Bronchial epithelial cell (primary cell): ENCODE measurements around the gene LRP5. TPM values are rescaled to one million over a fixed set of nuclear protein-coding genes. Genes with fewer than 3 reads are reported as not detected.
"Not testable (repeated sequence)": the region's sequence is repeated elsewhere in the genome, so short reads cannot be mapped to it uniquely, and the experiment has no call there.

Experiments
- DNase-seq: peaks from one replicate; pipeline ENCODE4 v3.0.0-alpha.2; 2010; ENCODE audit warnings: low read depth
- FAIRE-seq: peaks from 2 replicates; lab custom pipeline; 2011; peaks lifted over from hg19 to GRCh38; lab: Jason Lieb, UNC
- H3K27me3 ChIP-seq: 2 replicates; pipeline ENCODE4 v1.5.1; 2011; ENCODE audit warnings: low read length; ENCODE audit not compliant: control insufficient read depth, insufficient read depth
- H3K36me3 ChIP-seq: 2 replicates; pipeline ENCODE4 v1.5.1; 2011; ENCODE audit warnings: low read length; ENCODE audit not compliant: control insufficient read depth, insufficient read depth
- H3K4me3 ChIP-seq: 2 replicates; pipeline ENCODE4 v1.5.1; 2011; ENCODE audit warnings: mild to moderate bottlenecking, low read depth, low read length, control low read depth
- total RNA-seq: library from RNA; depleted of rRNA; stranded (reverse); fragments of >200 nt; gene quantifications from 2 replicates; pipeline ENCODE4 v1.2.1, GENCODE V29; 2014
- TF ChIP-seq, protein P1 (sequence below): IDR thresholded peaks from 2 replicates; pipeline ENCODE4 v1.5.1; 2011; ENCODE audit warnings: mild to moderate bottlenecking, moderate library complexity, low read length, control low read depth, inconsistent platforms; ENCODE audit not compliant: insufficient read depth, severe bottlenecking

LRP5 gene
- total RNA-seq, 1 donor from 2014 or later: 21.6 TPM

- FAIRE-seq: no peak
- peaks cover 2% of the 10 kb centered on the region for H3K36me3 ChIP-seq
These were observed 161.3 kb downstream of the LRP5 start for GRCh38 chr11:68473693-68474092.

DNA sequence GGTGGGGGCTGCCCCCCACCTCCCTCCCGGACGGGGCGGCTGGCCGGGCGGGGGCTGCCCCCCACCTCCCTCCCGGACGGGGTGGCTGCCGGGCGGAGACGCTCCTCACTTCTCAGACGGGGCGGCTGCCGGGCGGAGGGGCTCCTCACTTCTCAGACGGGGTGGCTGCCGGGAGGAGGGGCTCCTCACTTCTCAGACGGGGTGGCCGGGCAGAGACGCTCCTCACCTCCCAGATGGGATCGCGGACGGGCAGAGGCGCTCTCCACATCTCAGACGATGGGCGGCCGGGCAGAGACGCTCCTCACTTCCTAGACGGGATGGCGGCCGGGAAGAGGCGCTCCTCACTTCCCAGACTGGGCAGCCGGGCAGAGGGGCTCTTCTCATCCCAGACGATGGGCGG lies 163.2 kb downstream of the LRP5 start:
- FAIRE-seq, H3K4me3 ChIP-seq, H3K36me3 ChIP-seq, H3K27me3 ChIP-seq, DNase-seq: not testable (repeated sequence)

More at GRCh38 chr11:68473693-68474092, 161.3 kb downstream of the LRP5 start:
- no peak for DNase-seq
- Histone ChIP-seq H3K27me3 (no peaks in the 10 kb centered on the region), H3K4me3 (no peak overlapping the region)
- TF ChIP-seq, protein P1, sequence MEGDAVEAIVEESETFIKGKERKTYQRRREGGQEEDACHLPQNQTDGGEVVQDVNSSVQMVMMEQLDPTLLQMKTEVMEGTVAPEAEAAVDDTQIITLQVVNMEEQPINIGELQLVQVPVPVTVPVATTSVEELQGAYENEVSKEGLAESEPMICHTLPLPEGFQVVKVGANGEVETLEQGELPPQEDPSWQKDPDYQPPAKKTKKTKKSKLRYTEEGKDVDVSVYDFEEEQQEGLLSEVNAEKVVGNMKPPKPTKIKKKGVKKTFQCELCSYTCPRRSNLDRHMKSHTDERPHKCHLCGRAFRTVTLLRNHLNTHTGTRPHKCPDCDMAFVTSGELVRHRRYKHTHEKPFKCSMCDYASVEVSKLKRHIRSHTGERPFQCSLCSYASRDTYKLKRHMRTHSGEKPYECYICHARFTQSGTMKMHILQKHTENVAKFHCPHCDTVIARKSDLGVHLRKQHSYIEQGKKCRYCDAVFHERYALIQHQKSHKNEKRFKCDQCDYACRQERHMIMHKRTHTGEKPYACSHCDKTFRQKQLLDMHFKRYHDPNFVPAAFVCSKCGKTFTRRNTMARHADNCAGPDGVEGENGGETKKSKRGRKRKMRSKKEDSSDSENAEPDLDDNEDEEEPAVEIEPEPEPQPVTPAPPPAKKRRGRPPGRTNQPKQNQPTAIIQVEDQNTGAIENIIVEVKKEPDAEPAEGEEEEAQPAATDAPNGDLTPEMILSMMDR: no peak

GRCh38 chr11:68479390-68479789 lies 167.0 kb downstream of the LRP5 start:
- Histone ChIP-seq H3K27me3 (no peaks in the 10 kb centered on the region), H3K4me3 (no peak overlapping the region), H3K36me3 (peaks cover 1% of the 10 kb centered on the region)
- TF ChIP-seq, protein P1: no peak
- FAIRE-seq (no peak), DNase-seq (no peak)

GRCh38 chr11:68480193-68480592 lies 167.8 kb downstream of the LRP5 start:
- H3K36me3 ChIP-seq: peaks cover 1% of the 10 kb centered on the region
- H3K27me3 ChIP-seq: no peaks in the 10 kb centered on the region
- no peak for DNase-seq
- FAIRE-seq: no peak
- TF ChIP-seq, protein P1: no peak
- H3K4me3 ChIP-seq: no peak overlapping the region

GRCh38 chr11:68480852-68481510 lies 168.6 kb downstream of the LRP5 start:
- H3K27me3 ChIP-seq: no peaks in the 10 kb centered on the region
- FAIRE-seq (no peak), DNase-seq (no peak)
- TF ChIP-seq, protein P1: no peak
- no peak overlapping the region for H3K4me3 ChIP-seq
- peaks cover 1% of the 10 kb centered on the region for H3K36me3 ChIP-seq

- DNase-seq: no peak
- Histone ChIP-seq H3K4me3 (no peak overlapping the region), H3K27me3 (no peaks in the 10 kb centered on the region), H3K36me3 (peaks cover 1% of the 10 kb centered on the region)
- FAIRE-seq: no peak
- TF ChIP-seq, protein P1: no peak
These were observed 169.3 kb downstream of the LRP5 start for GRCh38 chr11:68481579-68482240.
